NT2/D1 (cell line): ENCODE data around the gene FYB1.

Experiments used
- SUZ12 ChIP-seq: IDR thresholded peaks from 2 replicates; pipeline ENCODE4 v1.6.1; 2011; ENCODE audit not compliant: insufficient read length, insufficient read depth; ENCODE audit errors: extremely low read depth
- YY1 ChIP-seq: IDR thresholded peaks from 2 replicates; pipeline ENCODE4 v1.6.1; 2011; ENCODE audit not compliant: insufficient read length, insufficient read depth
- ZNF274 ChIP-seq: IDR thresholded peaks from 2 replicates; pipeline ENCODE4 v1.6.1; 2011; ENCODE audit warnings: mild to moderate bottlenecking, low read depth, low read length

GRCh38 chr5:39240750-39241149, 21.4 kb upstream of the FYB1 start:
- TF ChIP-seq ZNF274, result no peak
- TF ChIP-seq YY1, result no peak
- TF ChIP-seq SUZ12, result no peak
